Liver (tissue), 9 donors: ENCODE data around the gene METAP2. TPM values are rescaled to one million over a fixed set of nuclear protein-coding genes. Genes with fewer than 3 reads are reported as not detected.
"Not testable (repeated sequence)": the region's sequence is repeated elsewhere in the genome, so short reads cannot be mapped to it uniquely, and the experiment has no call there.

Experiments
- DNase-seq: peaks from one replicate; pipeline ENCODE4 v3.0.0-alpha.2; 2017; ENCODE audit warnings: low spot score
- H3K27ac ChIP-seq, 2 donors: one replicate each; pipeline ENCODE4 v1.7.0; 2013; ENCODE audit warnings: inconsistent platforms in 2 of 2, low read length in 2 of 2, control low read depth in 1 of 2, low read depth in 1 of 2, mild to moderate bottlenecking in 1 of 2
- H3K27me3 ChIP-seq, 4 donors: one replicate each; pipeline versions ENCODE4 v1.6.1 to v1.7.0; 2013; ENCODE audit warnings: low read length in 3 of 4, inconsistent platforms in 1 of 4, mild to moderate bottlenecking in 1 of 4, moderate library complexity in 1 of 4; ENCODE audit not compliant: control insufficient read depth in 4 of 4, insufficient read depth in 4 of 4
- H3K36me3 ChIP-seq, 4 donors: one replicate each; pipeline versions ENCODE4 v1.6.1 to v1.7.0; 2013; ENCODE audit warnings: low read length in 3 of 4, mild to moderate bottlenecking in 3 of 4, low read depth in 1 of 4, moderate library complexity in 1 of 4; ENCODE audit not compliant: control insufficient read depth in 4 of 4, insufficient read depth in 3 of 4
- H3K4me1 ChIP-seq, 4 donors: one replicate each; pipeline versions ENCODE4 v1.6.1 to v1.7.0; 2013; ENCODE audit warnings: low read length in 3 of 4, mild to moderate bottlenecking in 3 of 4, moderate library complexity in 1 of 4; ENCODE audit not compliant: control insufficient read depth in 4 of 4, insufficient read depth in 4 of 4
- H3K4me3 ChIP-seq, 3 donors: one replicate each; pipeline versions ENCODE4 v1.6.1 to v1.7.0; 2013; ENCODE audit warnings: low read length in 3 of 3, control low read depth in 1 of 3, low read depth in 1 of 3, mild to moderate bottlenecking in 1 of 3
- H3K9ac ChIP-seq, 2 donors: one replicate each; pipeline ENCODE4 v1.7.0; 2013; ENCODE audit warnings: low read length in 2 of 2, mild to moderate bottlenecking in 2 of 2, moderate library complexity in 2 of 2, control low read depth in 1 of 2, low read depth in 1 of 2
- H3K9me3 ChIP-seq, 4 donors: one replicate each; pipeline versions ENCODE4 v1.6.1 to v1.7.0; 2013; ENCODE audit warnings: low read length in 3 of 4; ENCODE audit not compliant: control insufficient read depth in 4 of 4
- ATF3 ChIP-seq: IDR thresholded peaks from 2 replicates; pipeline ENCODE4 v1.6.1; 2016; ENCODE audit warnings: antibody characterized with exemption
- EGR1 ChIP-seq, 2 donors: IDR thresholded peaks; 2 replicates each; pipeline ENCODE4 v1.6.1; 2016 to 2018; ENCODE audit warnings: antibody characterized with exemption in 2 of 2, low read depth in 2 of 2
- FOXA1 ChIP-seq: IDR thresholded peaks from 2 replicates; pipeline ENCODE4 v1.6.1; 2016; ENCODE audit warnings: antibody characterized with exemption
- FOXA2 ChIP-seq: IDR thresholded peaks from 2 replicates; pipeline ENCODE4 v1.6.1; 2016; ENCODE audit warnings: antibody characterized with exemption
- GABPA ChIP-seq, 2 donors: IDR thresholded peaks in 1 of 2; conservative IDR thresholded peaks in 1 of 2; 2 replicates each; pipeline ENCODE4 v1.6.1; 2016; ENCODE audit warnings: antibody characterized with exemption in 2 of 2, mild to moderate bottlenecking in 1 of 2, moderate library complexity in 1 of 2
- HNF4A ChIP-seq, 2 donors: conservative IDR thresholded peaks; 2 replicates each; pipeline ENCODE4 v1.6.1; 2016; ENCODE audit warnings: antibody characterized with exemption in 2 of 2, mild to moderate bottlenecking in 2 of 2
- HNF4G ChIP-seq: IDR thresholded peaks from 2 replicates; pipeline ENCODE4 v1.6.1; 2016; ENCODE audit warnings: antibody characterized with exemption
- JUND ChIP-seq, 2 donors: IDR thresholded peaks; 2 replicates each; pipeline ENCODE4 v1.6.1; 2016; ENCODE audit warnings: antibody characterized with exemption in 2 of 2
- MAX ChIP-seq: IDR thresholded peaks from 2 replicates; pipeline ENCODE4 v1.6.1; 2016; ENCODE audit warnings: antibody characterized with exemption
- NR2F2 ChIP-seq: IDR thresholded peaks from 2 replicates; pipeline ENCODE4 v1.6.1; 2016; ENCODE audit warnings: antibody characterized with exemption
- RAD21 ChIP-seq, 2 donors: IDR thresholded peaks; 2 replicates each; pipeline ENCODE4 v1.6.1; 2016; ENCODE audit warnings: antibody characterized with exemption in 2 of 2, mild to moderate bottlenecking in 2 of 2
- RXRA ChIP-seq, 2 donors: IDR thresholded peaks; 2 replicates each; pipeline ENCODE4 v1.6.1; 2017 to 2018; ENCODE audit warnings: antibody characterized with exemption in 2 of 2, mild to moderate bottlenecking in 1 of 2
- SP1 ChIP-seq: IDR thresholded peaks from 2 replicates; pipeline ENCODE4 v1.6.1; 2018; ENCODE audit warnings: antibody characterized with exemption, mild to moderate bottlenecking
- TAF1 ChIP-seq: conservative IDR thresholded peaks from 2 replicates; pipeline ENCODE4 v1.6.1; 2016; ENCODE audit warnings: antibody characterized with exemption, mild to moderate bottlenecking
- YY1 ChIP-seq: IDR thresholded peaks from 2 replicates; pipeline ENCODE4 v1.6.1; 2016; ENCODE audit warnings: antibody characterized with exemption, mild to moderate bottlenecking
- WGBS: extraction: QIAGEN DNeasy Blood & Tissue Kit; methylation state at CpG from one replicate; pipeline ENCODE4 v1.1.7; 2013; 5-methylcytosine and 5-hydroxymethylcytosine counted together
- polyA plus RNA-seq, 2 donors: library from polyadenylated mRNA; stranded (reverse) in 1 of 2; unstranded in 1 of 2; fragments of 200-250 nt in 1 of 2; fragments of >200 nt in 1 of 2; fragmentation: Nextera tagmentation in 1 of 2; extraction: Ambion mirVana in 1 of 2; gene quantifications; one replicate each; pipeline versions ENCODE4 v1.2.1 to v1.2.3, GENCODE V29; 2013 to 2015
- total RNA-seq, 2 donors: library from RNA; depleted of rRNA; stranded (reverse); fragments of >200 nt; gene quantifications; one replicate each; pipeline ENCODE4 v1.2.3, GENCODE V29; 2014
- TF ChIP-seq, protein P1 (sequence below): IDR thresholded peaks from 2 replicates; pipeline ENCODE4 v1.6.1; 2016; ENCODE audit warnings: antibody characterized with exemption, mild to moderate bottlenecking
- TF ChIP-seq, protein P2 (sequence below): fragments of 150-350 bp; IDR thresholded peaks from 2 replicates; pipeline ENCODE4 v1.5.1; 2017; ENCODE audit warnings: improper control_type of control experiment, low read depth, low read length; ENCODE audit not compliant: missing input control
- TF ChIP-seq, protein P3 (sequence below): IDR thresholded peaks from 2 replicates; pipeline ENCODE4 v1.6.1; 2016; ENCODE audit warnings: antibody characterized with exemption
- donor health status: healthy.
- donor health status: healthy.
- donor health status: healthy.
- donor health status: healthy.
- donor health status: healthy.

The METAP2 gene
- total and polyA plus RNA-seq, 4 donors: 31.2 to 45.7 (median 35.7) TPM

DNA sequence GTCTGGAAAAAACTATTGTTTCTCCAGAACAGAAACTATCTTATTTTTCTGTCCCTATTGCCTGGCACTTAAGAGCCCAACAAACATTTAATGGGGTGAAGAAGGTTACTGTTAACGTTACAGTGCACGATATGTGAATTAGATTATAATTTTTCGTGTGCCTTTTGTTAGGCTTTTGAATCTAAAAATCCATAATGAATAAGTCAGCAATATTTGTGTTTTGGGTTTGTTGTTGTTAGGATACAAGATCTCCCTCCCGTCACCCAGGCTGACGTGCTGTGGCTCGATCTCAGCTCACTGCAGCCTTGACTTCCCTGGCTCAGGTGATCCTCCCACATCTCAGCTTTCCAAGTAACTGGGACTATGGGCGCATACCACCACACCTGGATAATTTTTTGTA is 7.9 kb downstream of the METAP2 start:
- H3K4me3 ChIP-seq: no peak overlapping the region
- H3K27me3 ChIP-seq: no peaks in the 10 kb centered on the region
- peaks cover 3 to 36% (median 9%) of the 10 kb centered on the region in 4 donors for H3K36me3 ChIP-seq
- WGBS: 94% methylated on average over 7 of the region's 7 CpGs
- H3K9ac ChIP-seq: no peak overlapping the region
- H3K27ac ChIP-seq: no peak overlapping the region
- H3K4me1 ChIP-seq: peaks cover 0 to 3% (median under 1%) of the 10 kb centered on the region in 4 donors
- no peak for TF ChIP-seq JUND (IDR thresholded peaks at IDR 0.05)
- TF ChIP-seq EGR1 (IDR thresholded peaks at IDR 0.05; ENCODE audit: low read depth in 2 of 2): no peak
- TF ChIP-seq, protein P1, sequence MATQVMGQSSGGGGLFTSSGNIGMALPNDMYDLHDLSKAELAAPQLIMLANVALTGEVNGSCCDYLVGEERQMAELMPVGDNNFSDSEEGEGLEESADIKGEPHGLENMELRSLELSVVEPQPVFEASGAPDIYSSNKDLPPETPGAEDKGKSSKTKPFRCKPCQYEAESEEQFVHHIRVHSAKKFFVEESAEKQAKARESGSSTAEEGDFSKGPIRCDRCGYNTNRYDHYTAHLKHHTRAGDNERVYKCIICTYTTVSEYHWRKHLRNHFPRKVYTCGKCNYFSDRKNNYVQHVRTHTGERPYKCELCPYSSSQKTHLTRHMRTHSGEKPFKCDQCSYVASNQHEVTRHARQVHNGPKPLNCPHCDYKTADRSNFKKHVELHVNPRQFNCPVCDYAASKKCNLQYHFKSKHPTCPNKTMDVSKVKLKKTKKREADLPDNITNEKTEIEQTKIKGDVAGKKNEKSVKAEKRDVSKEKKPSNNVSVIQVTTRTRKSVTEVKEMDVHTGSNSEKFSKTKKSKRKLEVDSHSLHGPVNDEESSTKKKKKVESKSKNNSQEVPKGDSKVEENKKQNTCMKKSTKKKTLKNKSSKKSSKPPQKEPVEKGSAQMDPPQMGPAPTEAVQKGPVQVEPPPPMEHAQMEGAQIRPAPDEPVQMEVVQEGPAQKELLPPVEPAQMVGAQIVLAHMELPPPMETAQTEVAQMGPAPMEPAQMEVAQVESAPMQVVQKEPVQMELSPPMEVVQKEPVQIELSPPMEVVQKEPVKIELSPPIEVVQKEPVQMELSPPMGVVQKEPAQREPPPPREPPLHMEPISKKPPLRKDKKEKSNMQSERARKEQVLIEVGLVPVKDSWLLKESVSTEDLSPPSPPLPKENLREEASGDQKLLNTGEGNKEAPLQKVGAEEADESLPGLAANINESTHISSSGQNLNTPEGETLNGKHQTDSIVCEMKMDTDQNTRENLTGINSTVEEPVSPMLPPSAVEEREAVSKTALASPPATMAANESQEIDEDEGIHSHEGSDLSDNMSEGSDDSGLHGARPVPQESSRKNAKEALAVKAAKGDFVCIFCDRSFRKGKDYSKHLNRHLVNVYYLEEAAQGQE: no peak
- TF ChIP-seq GABPA (IDR thresholded peaks at IDR 0.05 in 1 of 2, conservative IDR thresholded peaks at IDR 0.05 in 1 of 2): no peak
- no peak for TF ChIP-seq SP1
- no peak for TF ChIP-seq YY1
- no peak for TF ChIP-seq RAD21 (IDR thresholded peaks at IDR 0.05)
- no peak for TF ChIP-seq HNF4G
- TF ChIP-seq, protein P2, sequence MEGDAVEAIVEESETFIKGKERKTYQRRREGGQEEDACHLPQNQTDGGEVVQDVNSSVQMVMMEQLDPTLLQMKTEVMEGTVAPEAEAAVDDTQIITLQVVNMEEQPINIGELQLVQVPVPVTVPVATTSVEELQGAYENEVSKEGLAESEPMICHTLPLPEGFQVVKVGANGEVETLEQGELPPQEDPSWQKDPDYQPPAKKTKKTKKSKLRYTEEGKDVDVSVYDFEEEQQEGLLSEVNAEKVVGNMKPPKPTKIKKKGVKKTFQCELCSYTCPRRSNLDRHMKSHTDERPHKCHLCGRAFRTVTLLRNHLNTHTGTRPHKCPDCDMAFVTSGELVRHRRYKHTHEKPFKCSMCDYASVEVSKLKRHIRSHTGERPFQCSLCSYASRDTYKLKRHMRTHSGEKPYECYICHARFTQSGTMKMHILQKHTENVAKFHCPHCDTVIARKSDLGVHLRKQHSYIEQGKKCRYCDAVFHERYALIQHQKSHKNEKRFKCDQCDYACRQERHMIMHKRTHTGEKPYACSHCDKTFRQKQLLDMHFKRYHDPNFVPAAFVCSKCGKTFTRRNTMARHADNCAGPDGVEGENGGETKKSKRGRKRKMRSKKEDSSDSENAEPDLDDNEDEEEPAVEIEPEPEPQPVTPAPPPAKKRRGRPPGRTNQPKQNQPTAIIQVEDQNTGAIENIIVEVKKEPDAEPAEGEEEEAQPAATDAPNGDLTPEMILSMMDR: no peak
- TF ChIP-seq ATF3: no peak
- no peak for TF ChIP-seq TAF1
- H3K9me3 ChIP-seq: no peaks in the 10 kb centered on the region
- DNase-seq: no peak

GRCh38 chr12:95482564-95482963 is 8.6 kb downstream of the METAP2 start:
- H3K27ac ChIP-seq, H3K4me1 ChIP-seq, H3K9ac ChIP-seq, H3K4me3 ChIP-seq, H3K27me3 ChIP-seq, DNase-seq, H3K9me3 ChIP-seq: not testable (repeated sequence)
- 97% methylated on average over 6 of the region's 6 CpGs for WGBS
- H3K36me3 ChIP-seq: peaks cover 3 to 35% (median 10%) of the 10 kb centered on the region in 4 donors

- Histone ChIP-seq H3K4me3 (no peak overlapping the region), H3K9ac (no peak overlapping the region), H3K36me3 (peaks cover 3 to 41% (median 9%) of the 10 kb centered on the region in 4 donors), H3K9me3 (no peaks in the 10 kb centered on the region), H3K27ac (no peak overlapping the region), H3K4me1 (peaks cover 0 to 3% (median 1%) of the 10 kb centered on the region in 4 donors), H3K27me3 (no peaks in the 10 kb centered on the region)
- DNase-seq: no peak
- TF ChIP-seq, protein P3, sequence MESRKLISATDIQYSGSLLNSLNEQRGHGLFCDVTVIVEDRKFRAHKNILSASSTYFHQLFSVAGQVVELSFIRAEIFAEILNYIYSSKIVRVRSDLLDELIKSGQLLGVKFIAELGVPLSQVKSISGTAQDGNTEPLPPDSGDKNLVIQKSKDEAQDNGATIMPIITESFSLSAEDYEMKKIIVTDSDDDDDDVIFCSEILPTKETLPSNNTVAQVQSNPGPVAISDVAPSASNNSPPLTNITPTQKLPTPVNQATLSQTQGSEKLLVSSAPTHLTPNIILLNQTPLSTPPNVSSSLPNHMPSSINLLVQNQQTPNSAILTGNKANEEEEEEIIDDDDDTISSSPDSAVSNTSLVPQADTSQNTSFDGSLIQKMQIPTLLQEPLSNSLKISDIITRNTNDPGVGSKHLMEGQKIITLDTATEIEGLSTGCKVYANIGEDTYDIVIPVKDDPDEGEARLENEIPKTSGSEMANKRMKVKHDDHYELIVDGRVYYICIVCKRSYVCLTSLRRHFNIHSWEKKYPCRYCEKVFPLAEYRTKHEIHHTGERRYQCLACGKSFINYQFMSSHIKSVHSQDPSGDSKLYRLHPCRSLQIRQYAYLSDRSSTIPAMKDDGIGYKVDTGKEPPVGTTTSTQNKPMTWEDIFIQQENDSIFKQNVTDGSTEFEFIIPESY: no peak
- TF ChIP-seq NR2F2 (no peak), GABPA (IDR thresholded peaks at IDR 0.05 in 1 of 2, conservative IDR thresholded peaks at IDR 0.05 in 1 of 2) (no peak), MAX (no peak), FOXA2 (no peak), YY1 (no peak), EGR1 (IDR thresholded peaks at IDR 0.05; ENCODE audit: low read depth in 2 of 2) (no peak), TAF1 (no peak), HNF4A (conservative IDR thresholded peaks at IDR 0.05) (no peak), JUND (IDR thresholded peaks at IDR 0.05) (no peak), RXRA (IDR thresholded peaks at IDR 0.05) (no peak), FOXA1 (no peak), HNF4G (no peak), RAD21 (IDR thresholded peaks at IDR 0.05) (no peak), SP1 (no peak)
- TF ChIP-seq, protein P2: no peak
These were observed 10.6 kb downstream of the METAP2 start for GRCh38 chr12:95484524-95484923.
